Right forelimb (tissue), 1 donor: ENCODE data around the gene NAGPA.

Experiments used
- DNase-seq: peaks from one replicate; pipeline ENCODE4 v3.0.0-alpha.2; 2018

NAGPA gene

GRCh38 chr16:4994719-4995434 lies 38.9 kb downstream of the NAGPA start:
- no peak for DNase-seq

- DNase-seq, result no peak
Observed at GRCh38 chr16:4991754-4992153, 42.0 kb downstream of the NAGPA start.

- no peak for DNase-seq
Observed at GRCh38 chr16:4990415-4990814, 43.3 kb downstream of the NAGPA start.

- DNase-seq, result no peak
Observed at GRCh38 chr16:4989391-4990006, 44.2 kb downstream of the NAGPA start.

- no peak for DNase-seq
Observed at GRCh38 chr16:4988647-4989046, 45.1 kb downstream of the NAGPA start.

- no peak for DNase-seq
Observed at GRCh38 chr16:4987580-4988374, 46.0 kb downstream of the NAGPA start.

- no peak for DNase-seq
Observed at GRCh38 chr16:4987250-4987579, 46.5 kb downstream of the NAGPA start.

- DNase-seq, result no peak
Observed at GRCh38 chr16:4984174-4984990, 49.4 kb downstream of the NAGPA start.

- no peak for DNase-seq
Observed at GRCh38 chr16:4982056-4982867, 51.5 kb downstream of the NAGPA start.

GRCh38 chr16:4981473-4981872 lies 52.3 kb downstream of the NAGPA start:
- DNase-seq, result no peak

GRCh38 chr16:4980691-4981090 lies 53.0 kb downstream of the NAGPA start:
- no peak for DNase-seq

- DNase-seq, result no peak
Observed at GRCh38 chr16:4979736-4980660, 53.7 kb downstream of the NAGPA start.

- DNase-seq, result no peak
Observed at GRCh38 chr16:4979164-4979563, 54.6 kb downstream of the NAGPA start.

GRCh38 chr16:4976611-4977145 lies 57.1 kb downstream of the NAGPA start:
- no peak for DNase-seq

- DNase-seq, result no peak
Observed at GRCh38 chr16:4976079-4976478, 57.7 kb downstream of the NAGPA start.
